GM18498 (cell line): ENCODE results near the gene MS4A10.
"Not testable (repeated sequence)": the region's sequence is repeated elsewhere in the genome, so short reads cannot be mapped to it uniquely, and the experiment has no call there.

Experiments used
- ATAC-seq: cut with Tn5 transposase; IDR thresholded peaks from one replicate; pipeline ENCODE4 v1.9.1; 2021; ENCODE audit warnings: mild to moderate bottlenecking, moderate library complexity; ENCODE audit not compliant: unreplicated experiment

MS4A10 gene

DNA sequence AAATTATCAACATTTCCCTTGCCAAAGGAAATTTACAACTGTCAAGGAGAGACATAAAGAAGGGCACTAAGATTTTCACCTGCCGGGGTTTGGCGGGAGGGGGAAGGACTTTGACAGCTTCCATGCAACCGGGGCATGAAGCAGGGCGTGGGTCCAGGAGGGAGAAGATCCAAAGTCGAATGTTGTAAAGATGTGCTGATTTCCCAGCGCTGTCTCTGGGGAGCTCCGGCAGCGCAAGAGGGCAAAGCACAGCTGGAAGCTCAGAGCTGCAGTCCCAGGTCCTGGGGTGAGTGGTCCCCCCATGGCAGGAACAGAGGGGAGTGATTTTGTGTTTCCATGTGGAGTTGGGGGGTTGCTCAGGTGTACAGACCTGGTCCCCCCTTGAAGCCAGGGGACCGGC lies at the start of gene MS4A10:
TSS of gene MS4A10 (plus strand) at position 198 of the 400 bp plus-strand sequence. CDS start 5,003 bp downstream, outside the sequence.
- no peak for ATAC-seq

DNA sequence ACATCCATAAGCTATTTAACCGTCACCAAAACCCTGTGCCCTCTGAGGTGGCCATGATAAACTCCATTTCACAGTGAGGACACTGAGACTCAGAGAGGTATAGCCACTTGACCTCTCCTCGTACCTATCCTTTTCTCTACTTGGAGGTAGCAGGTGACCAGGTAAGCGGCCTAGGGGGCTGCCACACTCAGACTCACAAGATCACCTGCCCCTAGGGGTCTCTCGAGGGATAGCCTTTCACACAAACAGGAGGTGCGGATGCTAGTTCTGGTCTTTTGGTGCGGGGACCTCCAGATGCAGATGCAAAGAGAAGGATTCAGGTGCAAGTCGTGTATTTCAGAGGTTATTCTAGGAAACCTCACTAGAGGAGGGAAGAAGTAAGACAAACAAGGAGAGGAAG lies 46.0 kb upstream of the MS4A10 start:
- no peak for ATAC-seq

DNA sequence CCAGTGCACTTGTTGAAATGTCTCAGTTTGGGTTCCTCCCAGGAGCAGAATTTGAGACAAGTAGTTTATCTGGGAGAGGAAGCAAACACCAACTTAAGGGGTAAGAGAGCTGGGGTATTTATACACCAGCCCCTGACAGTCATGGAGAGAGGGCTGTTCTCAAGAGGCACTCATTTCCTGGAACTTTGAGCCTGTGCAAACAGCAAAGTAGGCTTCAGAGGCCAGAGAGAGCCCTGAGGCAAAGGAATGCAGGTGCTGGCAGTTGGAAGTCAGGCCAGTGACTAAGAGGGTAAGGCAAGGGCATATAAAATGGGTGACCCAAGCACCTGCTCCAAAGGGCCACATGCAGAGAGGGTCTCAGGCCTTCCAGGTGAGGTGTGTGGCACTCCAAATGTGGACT lies 44.6 kb upstream of the MS4A10 start:
- ATAC-seq: no peak

DNA sequence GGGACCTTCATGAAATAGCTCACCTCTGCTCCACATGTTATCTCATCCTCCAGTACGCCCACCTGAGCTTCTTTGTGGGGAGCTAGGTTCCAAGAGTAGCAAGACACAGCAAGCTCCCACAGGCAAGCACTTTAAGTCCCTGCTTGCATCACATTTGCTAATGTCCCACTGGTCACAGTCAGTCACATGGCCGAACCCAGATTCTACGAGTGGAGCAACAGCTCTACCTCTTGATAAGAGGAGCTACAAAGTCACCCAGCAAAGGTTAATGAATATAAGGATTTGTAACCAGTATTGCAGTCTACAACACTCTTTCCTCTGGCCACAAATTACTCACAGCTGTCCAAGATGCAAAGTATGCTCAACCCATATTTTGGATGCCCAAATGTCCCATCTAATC lies 43.7 kb upstream of the MS4A10 start:
- ATAC-seq: no peak

DNA sequence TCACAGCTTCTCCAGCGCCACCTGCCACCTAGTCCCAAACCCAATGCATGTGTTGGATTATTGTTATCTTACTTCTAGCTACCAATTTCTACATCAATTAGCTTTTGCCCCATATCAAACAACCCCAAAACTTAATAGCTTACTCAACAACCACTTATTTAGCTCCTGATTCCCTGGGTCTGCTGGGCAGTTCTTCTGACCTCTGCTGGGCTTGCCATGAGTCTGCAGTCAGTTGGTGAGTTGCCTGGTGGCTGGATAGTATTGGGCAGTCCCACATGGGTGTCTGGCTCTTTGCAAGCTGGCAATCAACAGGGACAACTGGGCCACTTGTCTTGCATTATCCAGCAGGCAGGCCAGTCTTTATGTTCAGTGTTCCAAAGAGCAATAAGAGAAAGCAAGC lies 42.1 kb upstream of the MS4A10 start:
- ATAC-seq: no peak

DNA sequence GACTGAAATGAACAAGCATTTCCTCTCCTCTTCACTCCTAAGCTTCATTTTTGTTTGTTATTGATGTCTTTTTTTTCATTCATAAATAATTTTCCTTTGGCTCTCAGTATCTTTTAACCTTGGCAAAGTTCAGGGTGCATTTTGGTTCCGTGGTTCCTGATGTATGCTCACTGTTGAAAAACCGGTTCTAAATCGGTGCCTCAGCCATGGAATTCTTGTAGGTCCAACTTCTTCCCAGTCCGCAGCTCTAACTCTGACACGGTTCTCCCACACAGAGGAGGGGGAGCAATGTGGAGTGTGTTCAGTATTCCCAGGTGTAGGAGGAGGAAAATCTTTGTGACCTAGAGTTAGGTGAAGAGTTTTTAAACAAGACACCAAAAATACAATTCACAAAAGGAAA lies 41.0 kb upstream of the MS4A10 start:
- ATAC-seq: no peak

DNA sequence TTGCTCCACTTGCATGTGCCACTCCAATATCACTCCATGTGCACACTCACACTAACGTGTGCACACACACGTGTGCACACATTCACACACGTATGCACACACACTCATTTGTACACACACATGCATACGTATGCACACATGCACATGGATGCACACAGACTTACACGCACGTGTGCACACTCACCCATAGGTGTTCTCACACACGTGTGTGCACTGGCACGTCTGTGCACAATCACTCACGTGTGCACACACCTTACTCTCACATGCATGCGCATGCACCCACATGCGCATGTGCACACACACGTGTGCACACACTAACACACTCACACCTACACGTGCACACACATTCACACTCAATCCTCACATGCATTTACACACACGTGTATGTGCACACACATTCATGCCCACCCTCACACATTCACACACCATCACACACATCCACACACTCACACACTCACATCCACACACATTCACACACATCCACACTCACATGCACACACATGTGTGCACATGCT lies 37.7 kb upstream of the MS4A10 start:
- ATAC-seq: no peak

DNA sequence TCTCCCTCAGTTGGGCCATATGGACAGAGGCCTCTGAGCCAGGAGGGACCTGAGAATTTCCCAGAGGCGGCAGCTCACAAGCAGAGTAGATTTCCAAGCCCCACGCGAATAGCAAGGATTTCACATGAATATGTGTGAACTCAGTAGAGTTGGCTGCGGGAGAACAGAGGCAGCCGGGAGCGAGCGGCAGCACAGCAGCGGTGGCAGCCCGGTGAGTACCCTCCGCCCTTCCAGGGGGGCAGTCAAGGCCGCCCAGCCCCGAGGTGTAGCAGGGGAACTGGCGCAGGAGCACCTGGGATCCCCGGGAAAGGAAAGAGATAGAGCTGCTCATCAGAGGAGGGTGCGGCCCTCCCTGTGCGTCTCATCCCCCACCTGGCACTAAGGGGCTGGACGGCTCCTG lies 36.9 kb upstream of the MS4A10 start:
- no peak for ATAC-seq

DNA sequence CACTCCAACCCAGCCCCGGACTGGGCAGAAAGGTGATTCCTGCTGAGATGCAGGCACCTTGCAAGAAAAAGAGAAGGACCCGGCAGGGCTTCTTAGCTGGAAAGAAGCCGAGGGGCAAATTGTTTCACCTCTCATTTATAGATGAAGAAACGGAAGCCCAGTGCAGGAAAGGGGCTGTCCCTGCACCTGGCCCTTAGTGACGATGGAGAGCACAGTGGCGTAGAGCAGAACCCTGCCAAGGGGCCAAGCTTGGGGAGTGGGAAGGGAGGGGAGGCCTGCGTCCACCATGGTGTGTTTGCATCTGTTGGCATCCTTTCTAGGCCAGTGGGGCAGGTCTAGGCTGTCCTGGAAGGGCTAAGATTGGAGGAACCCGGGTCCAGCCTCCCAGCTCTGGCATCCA lies 36.3 kb upstream of the MS4A10 start:
- ATAC-seq: no peak

DNA sequence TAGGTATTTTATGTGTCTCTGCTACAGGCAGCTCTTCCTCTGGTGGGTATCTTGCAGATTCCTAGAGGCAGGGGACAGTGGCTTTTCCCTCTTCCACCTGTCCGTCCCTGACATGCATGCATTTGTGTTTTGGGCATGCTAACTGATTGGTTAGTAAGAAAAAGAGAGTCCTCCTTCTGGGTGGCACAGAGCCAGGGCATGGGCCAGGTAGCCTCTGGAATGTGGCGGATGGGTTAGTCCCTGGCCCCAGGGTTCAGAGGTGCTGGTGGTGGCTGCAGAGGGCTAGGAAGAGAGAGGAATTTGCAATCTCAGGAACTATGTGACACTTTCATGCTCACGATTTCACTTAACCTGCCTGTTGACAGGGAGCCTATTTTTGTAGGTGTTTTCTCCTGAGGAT lies 34.2 kb upstream of the MS4A10 start:
- no peak for ATAC-seq

DNA sequence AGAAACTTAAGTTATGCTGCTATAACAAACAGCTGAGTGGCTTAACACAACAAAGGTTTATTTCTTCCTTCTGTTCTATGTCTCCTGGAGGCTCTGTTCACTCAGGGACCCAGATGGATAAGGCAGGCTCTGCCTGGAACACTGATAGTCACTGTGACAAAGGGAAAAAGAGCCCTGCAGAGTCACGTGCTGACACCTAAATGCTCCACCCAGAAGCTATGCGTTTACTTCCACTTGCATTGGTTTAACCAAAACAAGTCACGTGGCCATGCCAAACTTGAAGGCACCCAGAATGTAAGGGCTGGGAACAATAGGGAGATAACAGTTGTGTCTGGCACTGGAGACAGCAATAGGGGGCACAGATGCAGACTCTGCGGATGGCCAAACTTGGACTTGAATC lies 31.8 kb upstream of the MS4A10 start:
- ATAC-seq: no peak

DNA sequence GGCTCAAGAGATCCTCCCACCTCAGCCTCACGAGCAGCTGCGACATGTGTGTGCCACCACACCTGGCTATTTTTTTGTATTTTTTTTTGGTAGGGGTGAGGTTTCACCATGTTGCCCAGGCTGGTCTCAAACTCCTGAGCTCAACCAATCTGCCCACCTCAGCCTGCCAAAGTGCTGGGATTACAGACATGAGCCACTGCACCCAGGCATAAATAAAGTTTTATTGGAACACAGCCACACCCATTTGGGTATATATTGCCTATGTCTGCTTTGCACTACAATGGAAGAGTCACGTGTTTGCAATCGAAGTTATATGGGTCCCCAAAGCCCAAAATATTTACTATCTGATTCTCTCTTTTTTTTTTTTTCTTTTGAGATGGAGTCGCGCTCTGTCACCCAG lies 30.2 kb upstream of the MS4A10 start:
- ATAC-seq: no peak

DNA sequence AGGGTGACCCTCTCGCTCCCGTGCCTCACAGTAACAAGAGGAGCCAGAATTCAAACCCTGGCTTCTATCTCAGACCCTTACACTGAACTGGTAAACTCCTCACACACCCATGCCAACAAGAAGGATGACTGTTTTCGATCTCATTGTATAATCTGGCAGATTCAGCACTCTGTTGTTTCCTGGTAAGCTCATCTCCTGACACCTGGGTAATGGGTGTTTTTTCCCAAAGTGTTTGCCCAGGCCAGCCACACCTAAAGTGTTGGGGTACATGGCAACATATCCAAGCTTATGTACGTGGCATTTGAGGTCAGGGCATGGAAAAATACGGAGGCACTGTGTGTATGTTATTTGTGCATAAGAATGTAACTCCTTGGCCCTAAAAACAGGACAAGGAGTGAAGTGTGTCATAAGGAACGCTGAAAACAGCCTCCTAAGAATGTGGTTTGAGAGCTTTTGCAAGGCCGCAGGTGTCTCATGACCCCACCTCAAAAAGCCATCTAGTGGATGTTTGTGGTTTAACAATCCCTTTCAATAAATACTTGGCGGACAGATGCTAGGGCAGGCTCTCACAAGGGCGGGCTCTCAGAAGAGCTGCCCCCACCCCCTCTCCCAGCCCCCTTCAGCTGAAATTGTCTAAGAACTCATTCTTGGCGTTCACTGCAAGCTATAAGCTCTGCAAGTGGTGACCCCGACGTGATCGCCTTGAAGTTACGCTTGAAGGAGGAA lies 28.7 kb upstream of the MS4A10 start, which contains the start of gene MS4A15:
TSS of gene MS4A15 (plus strand) at position 561 of the 726 bp plus-strand sequence. CDS start 6,867 bp downstream, outside the sequence.
- no peak for ATAC-seq

DNA sequence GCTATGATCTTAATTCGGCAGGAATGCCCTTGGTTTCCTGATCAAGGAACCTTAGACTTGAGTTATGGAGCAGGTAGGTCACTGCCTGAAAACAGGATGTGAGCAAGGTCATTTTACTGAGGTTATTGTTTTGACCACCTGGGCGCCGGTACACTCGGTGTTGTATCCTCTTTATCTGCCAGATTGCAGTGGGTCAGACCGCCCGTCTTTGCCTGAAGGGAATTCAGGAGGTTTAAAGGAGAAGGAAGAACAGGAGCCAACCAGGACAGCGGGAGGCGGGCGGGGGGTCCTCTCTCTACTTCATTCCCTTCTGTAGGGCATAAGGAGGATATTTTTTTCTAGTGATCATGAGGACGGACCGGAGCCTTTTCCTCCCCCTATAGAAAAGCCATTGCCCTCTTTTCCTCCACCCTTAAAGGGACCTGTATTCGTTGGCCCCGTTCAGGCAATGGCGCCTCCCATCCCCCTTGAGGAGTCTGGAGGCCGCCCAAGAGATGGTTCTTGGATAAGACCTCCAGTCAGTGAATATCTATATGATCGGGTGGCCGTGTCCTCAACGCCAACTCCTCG lies 27.8 kb upstream of the MS4A10 start:
- no peak for ATAC-seq

DNA sequence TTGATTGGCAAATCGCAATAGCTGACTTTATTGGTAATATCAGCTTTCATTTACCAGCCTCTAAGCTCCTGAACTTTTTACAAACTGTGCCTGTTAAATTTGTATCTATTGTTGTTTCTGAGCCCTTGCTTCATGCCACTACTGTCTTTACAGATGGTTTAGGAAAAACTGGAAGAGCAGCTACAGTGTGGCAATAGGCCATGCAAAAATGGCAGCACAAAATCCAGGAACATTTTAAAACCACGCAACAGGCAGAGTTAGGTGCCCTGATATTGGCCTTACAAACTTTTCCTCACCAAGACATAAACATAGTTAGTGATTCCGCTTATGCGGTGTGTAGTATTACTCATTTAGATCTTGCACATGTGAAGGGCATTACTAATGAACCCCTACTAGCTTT lies 26.5 kb upstream of the MS4A10 start:
- not testable (repeated sequence) for ATAC-seq

DNA sequence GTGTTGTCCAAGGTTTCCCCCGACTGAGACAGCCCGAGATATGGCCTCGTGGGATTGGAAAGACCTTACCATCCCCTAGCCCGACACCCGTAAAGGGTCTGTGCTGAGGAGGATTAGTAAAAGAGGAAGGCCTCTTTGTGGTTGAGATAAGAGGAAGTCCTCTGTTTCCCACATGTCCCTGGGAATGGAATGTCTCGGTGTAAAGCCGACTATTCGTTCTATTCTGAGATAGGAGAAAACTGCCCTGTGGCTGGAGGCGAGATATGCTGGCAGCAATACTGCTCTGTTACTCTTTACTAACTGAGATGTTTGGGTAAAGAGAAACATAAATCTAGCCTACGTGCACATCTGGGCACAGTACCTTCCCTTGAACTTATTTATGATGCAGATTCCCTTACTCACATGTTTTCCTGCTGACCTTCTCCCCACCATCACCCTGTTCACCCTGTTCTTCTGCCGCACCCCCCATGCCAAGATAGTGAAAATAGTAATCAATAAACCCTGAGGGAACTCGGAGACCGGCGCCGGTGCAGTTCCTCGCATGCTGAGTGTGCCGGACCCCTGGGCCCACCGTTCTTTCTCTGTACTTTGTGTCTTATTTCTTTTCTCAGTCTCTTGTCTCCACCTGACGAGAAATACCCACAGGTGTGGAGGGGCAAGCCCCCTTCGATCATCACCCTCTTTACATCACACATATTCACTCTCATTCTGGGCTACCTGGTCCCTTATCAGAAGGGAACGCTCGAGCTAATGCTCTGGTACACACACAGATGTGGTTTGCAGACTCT lies 25.5 kb upstream of the MS4A10 start:
- ATAC-seq: not testable (repeated sequence)

DNA sequence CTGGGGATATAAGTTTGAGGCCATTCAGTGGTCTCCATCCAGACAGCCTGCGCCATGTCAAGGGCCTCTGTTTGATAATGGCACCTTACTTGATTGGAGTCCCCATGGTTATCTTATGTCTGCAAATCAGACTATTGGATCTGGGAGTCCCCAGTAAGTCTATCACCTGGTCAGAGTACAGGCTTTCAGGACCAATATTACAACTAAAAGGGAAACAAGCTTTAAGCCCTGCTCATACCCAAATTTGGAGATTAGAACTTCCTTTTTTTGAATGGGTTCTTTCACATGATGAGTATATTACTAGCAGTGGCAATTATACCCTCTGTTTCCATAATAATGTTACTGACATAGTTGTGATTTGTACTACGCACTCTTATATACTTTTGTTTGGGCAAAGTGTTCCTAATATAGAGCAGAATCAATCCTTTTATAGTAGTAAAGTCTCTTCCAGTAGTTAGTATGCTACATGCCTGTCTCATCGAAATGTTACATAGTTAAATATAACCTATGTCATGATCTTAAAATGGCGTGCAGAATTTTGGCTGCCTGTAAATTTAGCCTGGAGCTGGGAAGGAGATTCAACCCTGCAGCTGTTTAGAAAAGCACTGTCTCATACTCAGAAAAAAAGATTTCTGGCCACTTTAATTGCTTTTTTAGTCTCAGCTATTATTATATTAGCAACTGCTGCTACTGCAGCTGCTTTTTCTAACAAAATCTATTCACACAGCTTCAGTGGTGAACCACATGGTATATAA lies 23.5 kb upstream of the MS4A10 start:
- peak; percentile 36 for ATAC-seq

DNA sequence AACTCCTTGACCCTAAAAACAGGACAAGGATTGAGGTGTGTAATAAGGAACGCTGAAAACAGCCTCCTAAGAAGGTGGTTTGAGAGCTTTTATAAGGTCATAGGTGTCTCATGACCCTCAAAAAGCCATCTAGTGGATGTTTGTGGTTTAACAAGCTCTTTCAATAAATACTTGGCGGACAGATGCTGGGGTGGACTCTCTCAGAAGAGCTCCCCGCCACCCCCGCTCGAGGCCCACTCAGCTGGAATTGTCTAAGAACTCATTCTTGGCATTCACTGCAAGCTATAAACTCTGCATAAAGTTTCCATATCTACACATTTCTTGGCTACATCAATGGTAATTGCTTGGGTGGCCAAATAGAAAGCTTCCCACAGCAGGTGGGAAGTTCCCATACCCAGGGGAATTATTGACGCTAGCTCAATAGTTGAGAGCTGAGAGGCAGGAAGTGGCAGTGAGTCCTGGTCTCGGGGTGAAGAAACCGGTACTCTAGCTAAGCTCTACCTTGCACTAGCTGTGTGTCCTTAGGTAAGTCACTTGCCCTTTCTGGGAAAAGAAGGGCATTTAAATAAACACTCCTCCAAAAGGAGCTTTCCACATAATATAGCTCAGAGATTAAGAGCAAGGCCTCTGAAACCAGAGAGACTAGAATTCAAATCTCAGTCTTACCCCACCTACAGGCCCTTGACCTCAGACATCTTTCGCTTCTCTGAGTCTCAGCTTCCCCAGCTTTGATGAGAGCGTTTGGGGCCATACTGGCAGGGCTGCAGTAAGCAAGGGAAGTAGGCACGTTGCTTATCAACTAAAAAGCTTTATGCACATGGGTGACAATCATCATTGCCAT lies 22.1 kb upstream of the MS4A10 start:
- peak; percentile 67 for ATAC-seq

DNA sequence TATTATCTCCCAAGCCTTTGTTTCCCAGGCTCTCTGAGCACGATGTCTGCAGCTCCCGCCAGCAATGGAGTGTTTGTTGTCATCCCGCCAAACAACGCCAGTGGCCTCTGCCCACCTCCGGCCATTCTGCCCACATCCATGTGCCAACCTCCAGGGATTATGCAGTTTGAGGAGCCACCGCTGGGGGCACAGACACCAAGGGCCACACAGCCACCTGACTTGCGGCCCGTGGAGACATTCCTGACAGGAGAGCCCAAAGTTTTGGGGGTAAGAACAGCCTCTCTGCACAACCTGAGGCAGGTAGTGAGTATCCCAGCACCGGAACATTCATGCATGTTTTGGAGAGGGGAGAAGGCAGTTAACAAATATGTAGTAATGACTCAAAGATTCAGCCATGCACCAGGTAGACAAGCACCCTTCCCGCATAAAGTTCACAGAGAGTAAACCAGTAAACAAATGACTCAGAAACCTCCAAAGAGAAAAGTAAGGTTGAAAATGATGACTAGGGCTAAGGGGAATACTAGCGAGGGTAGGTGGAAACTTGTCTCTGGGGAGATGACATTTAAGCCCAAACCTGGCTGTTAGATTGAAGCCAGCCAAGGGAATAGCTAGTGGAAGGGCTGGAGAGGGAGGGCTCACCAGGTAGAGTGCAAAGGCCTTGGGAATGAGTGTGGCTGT lies 21.3 kb upstream of the MS4A10 start:
- no peak for ATAC-seq

DNA sequence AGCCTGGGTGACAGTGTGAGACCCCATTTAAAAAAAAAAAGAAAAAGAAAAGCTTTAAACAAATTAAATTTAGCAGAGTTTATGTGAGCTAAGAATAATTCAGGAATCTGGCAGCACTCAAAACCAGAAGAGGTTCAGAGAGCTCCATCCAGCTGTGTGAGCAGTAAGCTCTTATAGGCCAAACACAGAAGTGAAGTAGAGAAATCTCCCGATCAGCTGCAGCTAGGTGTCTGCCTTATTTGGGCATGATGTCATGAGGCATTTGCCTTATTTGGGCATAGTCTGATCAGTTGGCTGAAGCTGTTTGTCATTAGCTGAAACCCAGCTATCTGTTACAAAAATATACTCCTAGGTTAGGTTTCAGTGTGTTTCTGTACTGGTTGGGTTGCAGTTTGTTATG lies 20.3 kb upstream of the MS4A10 start:
- peak; percentile 32 for ATAC-seq
